Mesodermal cell (in vitro differentiated cells): ENCODE measurements around the gene ABO.
"Not testable (repeated sequence)": the region's sequence is repeated elsewhere in the genome, so short reads cannot be mapped to it uniquely, and the experiment has no call there.

Source experiments
- H3K27ac ChIP-seq: 2 replicates; pipeline ENCODE4 v1.7.0; 2013; ENCODE audit warnings: mild to moderate bottlenecking, low read depth, low read length, moderate library complexity; ENCODE audit not compliant: severe bottlenecking
- H3K36me3 ChIP-seq: 2 replicates; pipeline ENCODE4 v1.7.1; 2013; ENCODE audit warnings: mild to moderate bottlenecking, low read length, moderate library complexity; ENCODE audit not compliant: control insufficient read depth, insufficient read depth
- H3K4me1 ChIP-seq: one replicate; pipeline ENCODE4 v1.7.1; 2013; ENCODE audit warnings: mild to moderate bottlenecking, low read length; ENCODE audit not compliant: insufficient read depth, control insufficient read depth, poor library complexity, severe bottlenecking
- H3K4me3 ChIP-seq: 2 replicates; pipeline ENCODE4 v1.7.0; 2013; ENCODE audit warnings: low read length, control low read depth, mild to moderate bottlenecking; ENCODE audit not compliant: insufficient read depth, poor library complexity, severe bottlenecking; ENCODE audit errors: extremely low read depth
- H3K9me3 ChIP-seq: 2 replicates; pipeline ENCODE4 v1.7.1; 2013; ENCODE audit warnings: mild to moderate bottlenecking, low read length, moderate library complexity; ENCODE audit not compliant: control insufficient read depth
- WGBS, 2 experiments: methylation state at CpG; one replicate each; pipeline ENCODE4 v1.1.5; 2013; ENCODE audit warnings: missing lambda C conversion rate in 2 of 2; ENCODE audit not compliant: insufficient coverage in 2 of 2; 5-methylcytosine and 5-hydroxymethylcytosine counted together

ABO gene

DNA sequence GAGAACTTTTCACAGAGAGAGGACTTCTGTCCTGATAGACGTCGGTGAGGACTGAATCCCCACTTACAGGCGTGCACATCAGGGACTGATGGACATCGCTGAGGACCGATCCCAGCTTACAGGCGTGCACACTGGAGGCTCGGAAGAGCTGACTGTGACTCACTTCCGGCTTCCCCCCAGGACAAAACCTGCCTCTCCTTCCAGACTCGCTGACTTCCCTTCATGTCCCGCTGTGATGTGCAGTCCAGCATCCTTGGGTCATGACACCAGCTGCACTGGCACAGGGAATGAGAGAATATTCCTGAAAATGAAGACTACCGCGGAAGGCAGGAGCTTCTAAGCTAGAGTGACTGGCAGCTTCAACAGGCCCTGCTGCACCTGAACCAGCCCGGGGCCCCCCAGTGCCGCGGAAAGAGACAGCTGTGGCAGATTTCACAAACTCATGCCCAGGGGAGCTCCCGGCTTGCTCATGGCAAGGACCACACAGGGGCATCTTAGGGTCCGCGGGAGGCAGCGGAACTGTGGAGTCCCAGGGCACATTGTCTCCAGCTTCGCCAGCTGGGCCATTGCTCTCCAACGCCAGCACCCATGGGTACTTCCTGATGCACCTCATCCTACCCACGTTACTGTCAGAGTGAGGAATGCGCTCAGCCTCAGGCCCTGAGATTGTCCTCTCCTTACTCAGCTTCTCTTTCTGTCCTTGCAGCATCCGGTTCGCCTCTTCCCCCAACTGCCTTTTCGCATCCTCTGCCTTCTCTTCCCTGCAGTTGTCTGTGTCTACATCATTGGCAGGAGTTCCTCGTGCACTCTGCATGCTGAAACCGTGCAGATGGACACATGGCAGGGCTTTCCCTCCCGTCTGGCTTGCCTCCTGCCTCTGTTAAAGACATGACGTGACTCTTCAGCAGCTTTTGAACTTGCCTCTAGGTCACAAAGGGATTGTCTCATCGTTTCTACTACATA lies 31.5 kb upstream of the ABO start:
- H3K9me3 ChIP-seq, result no peaks in the 10 kb centered on the region
- H3K27ac ChIP-seq, result no peak overlapping the region
- no peak overlapping the region for H3K4me3 ChIP-seq
- no peaks in the 10 kb centered on the region for H3K4me1 ChIP-seq
- H3K36me3 ChIP-seq, result no peaks in the 10 kb centered on the region
- 89 to 91% methylated on average over 28 to 30 of the region's 31 CpGs for WGBS, 2 experiments

DNA sequence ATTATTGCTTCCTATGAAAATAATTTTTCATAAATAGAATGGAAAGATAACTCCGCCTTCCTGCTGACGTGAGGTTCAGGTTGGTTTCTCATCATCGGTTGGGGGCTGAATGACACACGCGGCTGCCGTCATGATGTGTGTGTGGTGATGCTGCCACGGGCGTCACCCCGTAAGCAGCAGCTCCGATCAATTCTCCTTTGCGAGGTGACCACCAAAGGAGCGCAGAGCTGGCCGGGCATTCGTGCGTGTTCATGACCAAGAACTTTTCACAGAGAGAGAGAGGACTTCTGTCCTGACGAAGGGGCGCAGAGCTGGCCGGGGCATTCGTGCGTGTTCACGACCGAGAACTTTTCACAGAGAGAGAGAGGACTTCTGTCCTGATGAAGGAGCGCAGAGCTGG lies 30.7 kb upstream of the ABO start:
- Histone ChIP-seq H3K4me3 (no peak overlapping the region), H3K4me1 (no peaks in the 10 kb centered on the region), H3K27ac (no peak overlapping the region), H3K9me3 (no peaks in the 10 kb centered on the region), H3K36me3 (no peaks in the 10 kb centered on the region)
- WGBS, 2 experiments, result 84 to 89% methylated on average over 16 of the region's 23 CpGs

DNA sequence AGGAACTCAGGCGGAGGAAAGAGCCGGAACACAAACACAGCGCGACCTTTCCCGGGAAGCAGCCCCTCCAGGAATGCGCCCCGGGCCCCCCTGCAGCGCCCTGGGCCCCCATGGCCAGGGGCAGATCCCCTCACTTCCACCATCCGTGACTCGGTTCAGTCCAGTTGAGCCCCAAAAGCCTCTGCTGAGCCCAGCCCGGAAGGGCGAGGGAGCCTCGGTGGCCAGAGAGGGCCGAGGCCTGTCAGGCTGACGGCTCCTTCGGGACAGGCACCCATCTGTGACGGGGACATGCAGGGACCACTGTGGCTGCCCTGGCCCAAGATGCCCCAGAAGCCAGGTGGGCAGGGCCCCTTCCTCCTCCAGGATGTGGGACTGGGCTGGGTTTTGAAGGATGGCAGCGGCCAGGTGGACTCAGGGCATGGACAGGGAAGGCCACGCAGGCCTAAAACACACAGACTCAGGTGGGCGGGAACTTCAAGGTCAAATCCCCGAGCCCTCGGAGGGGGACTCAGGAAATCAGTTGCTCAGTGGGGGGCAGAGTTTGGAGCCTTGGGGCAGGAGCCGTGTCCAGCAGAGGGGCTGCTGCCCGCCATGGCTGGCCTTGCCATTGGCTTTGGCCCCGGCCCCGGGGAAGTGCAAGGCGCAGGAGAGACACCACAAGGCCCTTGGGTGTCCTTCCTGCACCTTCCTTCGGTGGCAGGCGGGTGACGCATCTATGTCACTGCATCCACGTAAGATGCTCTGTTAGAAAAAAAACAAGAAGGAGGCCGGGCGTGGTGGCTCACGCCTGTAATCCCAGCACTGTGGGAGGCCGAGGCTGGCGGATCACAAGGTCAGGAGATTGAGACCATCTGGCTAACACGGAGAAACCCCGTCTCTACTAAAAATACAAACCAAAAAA lies 29.7 kb upstream of the ABO start:
- no peak overlapping the region for H3K27ac ChIP-seq
- no peaks in the 10 kb centered on the region for H3K9me3 ChIP-seq
- H3K36me3 ChIP-seq, result no peaks in the 10 kb centered on the region
- no peak overlapping the region for H3K4me3 ChIP-seq
- H3K4me1 ChIP-seq, result no peaks in the 10 kb centered on the region
- 92% methylated on average over 29 to 34 of the region's 38 CpGs for WGBS, 2 experiments

DNA sequence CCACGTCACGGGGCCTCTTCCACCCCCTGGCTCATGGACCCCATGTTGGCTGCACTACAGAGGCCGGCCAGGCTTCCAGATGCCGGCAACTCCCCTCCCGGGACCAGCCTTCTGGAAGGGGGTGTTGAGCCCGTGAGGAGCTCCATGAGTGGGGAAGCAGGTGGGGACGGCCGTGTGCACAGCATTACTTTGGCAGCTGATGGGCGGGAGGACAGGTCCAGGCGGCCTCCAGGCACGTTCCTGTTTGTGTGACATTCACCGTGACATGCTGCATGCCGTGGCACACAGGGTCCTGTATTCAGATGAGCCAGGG lies 29.1 kb upstream of the ABO start:
- Histone ChIP-seq H3K4me1 (no peaks in the 10 kb centered on the region), H3K36me3 (no peaks in the 10 kb centered on the region)
- WGBS, 2 experiments, result 85 to 95% methylated on average over 11 to 13 of the region's 13 CpGs

DNA sequence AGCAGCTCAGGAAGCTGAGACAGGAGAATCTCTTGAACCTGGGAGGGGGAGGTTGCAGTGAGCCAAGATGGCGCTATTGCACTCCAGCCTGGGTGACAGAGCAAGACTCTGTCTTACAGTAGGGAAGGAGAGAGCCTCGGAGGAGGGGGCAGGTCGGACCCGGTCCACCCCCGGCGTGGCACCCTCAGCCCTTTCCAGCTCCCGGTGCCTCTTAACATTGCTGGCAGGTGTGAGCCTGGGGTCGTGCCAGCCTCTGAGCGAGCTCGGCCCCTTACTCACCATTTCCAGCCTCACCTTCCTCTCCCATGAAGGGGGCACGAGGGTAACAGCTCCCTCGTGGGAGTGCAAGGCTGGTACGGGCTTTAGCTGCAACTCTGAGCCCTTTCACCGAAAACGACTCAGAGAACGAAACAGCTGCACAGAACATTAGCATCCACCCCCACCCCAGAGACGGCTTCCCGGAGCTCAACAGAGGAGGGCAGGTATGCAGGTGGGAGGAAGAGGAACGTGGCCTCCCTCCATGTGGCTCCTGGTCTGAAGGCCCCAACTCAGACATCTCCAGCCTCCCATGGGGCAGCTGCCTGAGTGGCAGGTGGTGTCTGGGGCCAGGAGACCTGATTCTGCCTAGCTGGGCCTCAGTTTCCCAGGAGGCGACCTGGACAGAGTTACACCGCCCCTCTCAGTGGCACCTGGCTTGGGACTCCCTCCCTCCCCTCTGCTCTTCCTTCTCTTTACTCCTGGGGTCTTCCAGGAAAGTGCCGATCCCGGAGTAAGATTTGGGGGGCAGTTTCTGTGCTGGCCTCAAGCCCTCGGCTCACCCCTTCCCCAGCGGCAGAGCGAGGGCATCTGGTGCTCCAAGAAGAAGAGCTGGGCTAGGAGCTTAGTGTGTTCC lies 28.5 kb upstream of the ABO start:
- Histone ChIP-seq H3K4me1 (no peaks in the 10 kb centered on the region), H3K4me3 (no peak overlapping the region), H3K9me3 (no peaks in the 10 kb centered on the region), H3K27ac (no peak overlapping the region), H3K36me3 (no peaks in the 10 kb centered on the region)
- WGBS, 2 experiments, result 79 to 80% methylated on average over 16 of the region's 26 CpGs

More for the DNA sequence above, 29.1 kb upstream of the ABO start:
- Histone ChIP-seq H3K4me3 (no peak overlapping the region), H3K9me3 (no peaks in the 10 kb centered on the region), H3K27ac (no peak overlapping the region)

DNA sequence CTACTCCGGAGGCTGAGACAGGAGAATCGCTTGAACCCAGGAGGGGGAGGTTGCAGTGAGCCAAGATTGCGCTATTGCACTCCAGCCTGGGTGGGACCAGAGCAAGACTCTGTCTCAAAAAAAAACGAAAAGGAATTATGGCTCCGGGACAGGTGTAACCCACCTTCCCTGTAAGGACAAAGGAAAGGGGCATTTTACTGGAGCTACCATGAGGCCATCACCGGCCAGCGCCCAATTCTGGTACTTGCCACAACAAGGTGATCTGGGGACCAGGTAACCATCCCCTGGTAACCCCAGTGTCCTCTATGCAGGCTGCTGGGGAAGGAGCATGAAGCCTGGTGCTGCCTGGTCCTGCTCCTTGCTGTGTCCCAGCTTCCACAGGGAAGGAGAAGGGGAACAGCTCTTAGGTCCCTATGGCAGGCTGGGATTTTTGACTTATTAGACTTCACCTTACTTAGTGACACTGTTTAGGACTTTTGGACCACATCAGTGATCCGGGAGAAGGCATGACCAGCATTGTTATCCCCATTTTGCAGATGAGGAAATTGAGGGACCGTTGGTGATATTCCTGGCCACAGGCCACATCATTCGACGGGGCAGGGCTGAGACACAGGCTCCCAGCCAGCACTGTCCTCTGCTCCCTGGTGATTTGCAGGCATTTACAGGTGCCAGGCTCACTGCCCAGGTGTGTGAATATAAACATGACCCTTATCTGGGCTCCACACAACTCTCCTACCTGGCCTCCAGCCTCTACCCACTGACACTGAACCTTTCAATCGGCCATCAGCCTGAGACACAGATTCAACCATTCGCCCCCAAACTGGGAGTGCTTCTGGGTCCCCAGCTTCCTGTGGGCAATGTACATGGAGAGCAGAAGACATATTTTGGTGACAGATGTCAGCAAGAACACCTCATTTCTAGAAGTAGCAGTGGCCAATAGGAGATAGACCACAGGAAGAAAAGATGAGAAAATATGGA lies 26.5 kb upstream of the ABO start:
- WGBS, 2 experiments, result 87 to 92% methylated on average over 11 of the region's 13 CpGs
- no peak overlapping the region for H3K27ac ChIP-seq
- H3K9me3 ChIP-seq, result no peaks in the 10 kb centered on the region
- H3K36me3 ChIP-seq, result no peaks in the 10 kb centered on the region
- H3K4me1 ChIP-seq, result no peaks in the 10 kb centered on the region
- H3K4me3 ChIP-seq, result no peak overlapping the region

DNA sequence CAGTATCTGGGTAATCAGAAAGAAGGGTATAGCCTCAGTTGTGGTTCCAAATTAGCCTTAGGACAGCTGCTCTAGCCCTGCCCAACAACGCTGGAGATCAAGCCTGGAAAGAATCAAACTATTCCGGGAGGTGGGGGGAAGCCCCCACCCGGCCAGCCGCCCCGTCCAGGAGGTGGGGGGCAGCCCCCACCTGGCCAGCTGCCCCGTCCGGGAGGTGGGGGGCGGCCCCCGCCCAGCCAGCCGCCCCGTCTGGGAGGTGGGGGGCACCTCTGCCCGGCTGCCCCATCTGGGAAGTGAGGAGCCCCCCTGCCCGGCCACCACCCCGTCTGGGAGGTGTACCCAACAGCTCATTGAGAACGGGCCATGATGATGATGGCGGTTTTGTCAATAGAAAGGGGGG lies 25.0 kb upstream of the ABO start:
- WGBS, 2 experiments, result 84 to 97% methylated on average over 6 to 8 of the region's 16 CpGs

DNA sequence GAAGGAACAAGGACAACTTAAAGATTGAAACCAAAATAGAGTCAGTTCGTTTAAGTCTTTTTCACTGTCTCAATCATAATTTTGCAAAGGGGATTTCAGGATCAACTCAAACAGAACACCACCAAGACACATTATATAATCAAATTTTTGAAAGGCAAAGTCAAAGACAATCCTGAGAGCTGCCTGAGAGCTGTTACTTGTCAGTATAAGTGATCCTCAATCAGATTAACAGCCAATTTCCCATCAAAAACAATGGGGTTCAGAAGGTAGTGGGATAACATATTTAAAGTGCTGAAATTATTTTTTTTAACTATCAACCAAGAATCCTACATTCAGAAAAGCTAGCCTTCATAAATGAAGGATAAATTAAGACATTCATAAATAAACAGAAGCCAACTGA lies 19.3 kb upstream of the ABO start:
- H3K4me3 ChIP-seq, result no peak overlapping the region
- no peaks in the 10 kb centered on the region for H3K4me1 ChIP-seq
- H3K27ac ChIP-seq, result no peak overlapping the region
- peaks cover 25% of the 10 kb centered on the region for H3K9me3 ChIP-seq
- WGBS, 2 experiments, result 60 to 75% methylated on average over 1 of the region's 1 CpG
- H3K36me3 ChIP-seq, result no peaks in the 10 kb centered on the region

More for the DNA sequence above, 25.0 kb upstream of the ABO start:
- H3K9me3 ChIP-seq, H3K4me1 ChIP-seq, H3K36me3 ChIP-seq, H3K27ac ChIP-seq, H3K4me3 ChIP-seq: not testable (repeated sequence)

DNA sequence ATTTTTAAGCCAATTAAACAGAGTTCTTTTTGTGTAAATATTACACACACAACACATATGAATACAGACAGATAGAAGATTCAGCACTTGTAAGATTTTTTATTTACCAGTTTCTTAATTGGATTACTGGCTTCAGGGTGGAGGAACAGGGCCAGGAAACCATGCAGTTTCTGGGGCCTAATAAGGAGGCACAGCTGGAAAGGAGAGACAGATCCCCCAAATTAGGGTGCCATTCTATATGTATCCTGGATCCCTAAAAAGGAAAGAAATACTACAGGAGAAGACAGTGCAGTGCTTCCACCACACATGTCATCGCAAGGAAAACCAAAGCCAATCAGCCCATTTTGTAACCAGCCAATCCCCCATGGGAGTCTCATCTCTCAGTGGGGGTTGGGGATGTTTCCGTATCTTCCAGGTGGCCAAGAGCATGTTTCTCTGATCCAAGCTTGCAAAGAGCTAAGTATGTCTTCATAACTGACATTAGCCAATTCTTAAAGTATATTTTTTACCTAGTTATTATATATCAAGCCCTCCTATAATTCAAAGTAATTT lies 15.8 kb upstream of the ABO start:
- no peaks in the 10 kb centered on the region for H3K4me1 ChIP-seq
- no CpG with 5 or more reads among the region's 2 CpGs for WGBS, 2 experiments
- peaks cover 44% of the 10 kb centered on the region for H3K9me3 ChIP-seq
- H3K36me3 ChIP-seq, result no peaks in the 10 kb centered on the region
- no peak overlapping the region for H3K27ac ChIP-seq
- H3K4me3 ChIP-seq, result no peak overlapping the region
